GM23248 (cell line): Measurements from ENCODE around the gene KLC1. TPM values are rescaled to one million over a fixed set of nuclear protein-coding genes. Genes with fewer than 3 reads are reported as not detected.

Source experiments
- DNase-seq: peaks from one replicate; pipeline ENCODE4 v3.0.0-alpha.2; 2015
- H2AFZ ChIP-seq: fragments of 200-600 bp; sonication (generic); 2 replicates; pipeline ENCODE4 v1.6.1; 2016; ENCODE audit warnings: antibody characterized with exemption
- H3F3A ChIP-seq: fragments of 200-600 bp; sonication (generic); 2 replicates; pipeline ENCODE4 v1.6.1; 2016; ENCODE audit warnings: mild to moderate bottlenecking, antibody characterized with exemption, mixed run types; ENCODE audit not compliant: insufficient read depth
- H3K27ac ChIP-seq: fragments of 200-600 bp; sonication (generic); 2 replicates; pipeline ENCODE4 v1.5.1; 2016; ENCODE audit warnings: mild to moderate bottlenecking
- H3K27me3 ChIP-seq: fragments of 200-600 bp; sonication (generic); replicated peaks from 2 replicates; pipeline ENCODE4 v1.6.1; 2016; ENCODE audit warnings: mild to moderate bottlenecking; ENCODE audit not compliant: insufficient read depth
- H3K36me3 ChIP-seq: fragments of 200-600 bp; sonication (generic); 2 replicates; pipeline ENCODE4 v1.6.1; 2016; ENCODE audit warnings: low read depth, mild to moderate bottlenecking
- H3K4me1 ChIP-seq: fragments of 200-600 bp; sonication (generic); 2 replicates; pipeline ENCODE4 v1.6.1; 2016; ENCODE audit warnings: mild to moderate bottlenecking; ENCODE audit not compliant: insufficient read depth
- H3K4me2 ChIP-seq: fragments of 200-600 bp; sonication (generic); one replicate; pipeline ENCODE4 v1.6.1; 2016; ENCODE audit warnings: mild to moderate bottlenecking; ENCODE audit not compliant: unreplicated experiment
- H3K4me3 ChIP-seq: fragments of 200-600 bp; sonication (generic); 2 replicates; pipeline ENCODE4 v1.5.1; 2016; ENCODE audit warnings: mild to moderate bottlenecking
- H3K79me2 ChIP-seq: fragments of 200-600 bp; sonication (generic); 2 replicates; pipeline ENCODE4 v1.6.1; 2016; ENCODE audit warnings: mild to moderate bottlenecking; ENCODE audit not compliant: insufficient read depth
- H3K9ac ChIP-seq: fragments of 200-600 bp; sonication (generic); 2 replicates; pipeline ENCODE4 v1.6.1; 2016; ENCODE audit warnings: mild to moderate bottlenecking
- H3K9me2 ChIP-seq: fragments of 200-600 bp; sonication (generic); 2 replicates; pipeline ENCODE4 v1.6.1; 2016; ENCODE audit warnings: mixed run types, mild to moderate bottlenecking, moderate library complexity; ENCODE audit not compliant: insufficient read depth
- H3K9me3 ChIP-seq: fragments of 200-600 bp; sonication (generic); one replicate; pipeline ENCODE4 v1.6.1; 2017; ENCODE audit warnings: low read depth
- H4K20me1 ChIP-seq: fragments of 200-600 bp; sonication (generic); 2 replicates; pipeline ENCODE4 v1.6.0; 2016; ENCODE audit not compliant: insufficient read depth
- EZH2 ChIP-seq: fragments of 200-600 bp; sonication (generic); IDR thresholded peaks from 2 replicates; pipeline ENCODE4 v1.6.1; 2018; ENCODE audit warnings: antibody characterized with exemption, mild to moderate bottlenecking; ENCODE audit not compliant: insufficient read depth, poor library complexity, severe bottlenecking
- EZH2phosphoT487 ChIP-seq: fragments of 200-600 bp; sonication (generic); IDR thresholded peaks from 2 replicates; pipeline ENCODE4 v1.6.1; 2018; ENCODE audit warnings: antibody characterized with exemption, moderate library complexity, mild to moderate bottlenecking, low read depth; ENCODE audit not compliant: insufficient read depth
- WGBS, 2 experiments: methylation state at CpG; one replicate each; pipeline ENCODE4 v1.1.6; 2015 to 2017; ENCODE audit warnings: low lambda C conversion rate in 2 of 2, low coverage in 1 of 2; ENCODE audit errors: missing lambda C conversion rate in 2 of 2; 5-methylcytosine and 5-hydroxymethylcytosine counted together
- in situ Hi-C: fragments of 300-500 bp; cut with MboI; formaldehyde crosslinking; loops from 2 replicates; pipeline ENCODE4 v1.15.0; 2020
- polyA plus RNA-seq: library from polyadenylated mRNA; unstranded; fragments of >200 nt; fragmentation: Nextera tagmentation; extraction: Ambion mirVana; gene quantifications from 2 replicates; pipeline ENCODE4 v1.2.1, GENCODE V29; 2016
- total RNA-seq: library from RNA; depleted of rRNA; stranded (reverse); fragments of >200 nt; shearing (Covaris generic); gene quantifications from 2 replicates; pipeline ENCODE4 v1.2.3, GENCODE V29; 2014

Gene KLC1
- total and polyA plus RNA-seq, 2 experiments from 2014 or later = 184 to 410 TPM

- peaks cover 91% of the 10 kb centered on the region for H3K36me3 ChIP-seq
- H3K4me1 ChIP-seq = no peaks in the 10 kb centered on the region
- H3F3A ChIP-seq = peaks cover 58% of the 10 kb centered on the region
- H3K79me2 ChIP-seq = peaks cover 99% of the 10 kb centered on the region
- no peaks in the 10 kb centered on the region for H4K20me1 ChIP-seq
- TF ChIP-seq EZH2phosphoT487 (no peak), EZH2 (no peak)
- no peak overlapping the region for H3K4me3 ChIP-seq
- no peaks in the 10 kb centered on the region for H3K9me2 ChIP-seq
- WGBS, 2 experiments = 74 to 75% methylated on average over 15 of the region's 15 CpGs
- no peaks in the 10 kb centered on the region for H3K27me3 ChIP-seq
- H3K27ac ChIP-seq = no peak overlapping the region
- no peak overlapping the region for H3K9ac ChIP-seq
- H2AFZ ChIP-seq = no peak overlapping the region
- H3K4me2 ChIP-seq = no peak overlapping the region
- no peaks in the 10 kb centered on the region for H3K9me3 ChIP-seq
- in situ Hi-C loops = loop anchor here (10.0 kb wide), 1 partner anchor 108 kb away; no protein-coding TSS in a partner anchor
- DNase-seq = no peak
Measured at GRCh38 chr14:103683139-103683538, 54.1 kb downstream of the KLC1 start.

DNA sequence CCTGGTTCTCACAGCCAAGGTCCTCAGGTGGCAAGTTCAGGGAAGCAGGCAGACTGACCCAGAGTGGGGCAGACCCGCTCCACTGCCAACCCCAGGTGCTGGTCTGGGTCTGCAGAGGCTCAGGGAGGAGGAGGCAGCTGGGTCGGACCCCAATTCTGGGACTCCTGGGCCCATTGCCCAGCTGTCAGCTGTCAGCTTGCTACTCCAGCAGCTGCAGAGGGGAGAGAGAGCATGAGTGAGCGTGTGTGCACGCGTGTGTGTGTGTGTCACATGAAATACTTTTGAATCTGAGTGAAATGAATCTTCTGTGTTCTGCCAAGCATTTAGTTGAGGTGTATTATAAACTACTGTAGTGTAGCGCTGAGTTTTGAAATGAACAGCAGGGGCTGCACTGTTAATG, 55.5 kb downstream of the KLC1 start:
- peaks cover 99% of the 10 kb centered on the region for H3K79me2 ChIP-seq
- peaks cover 85% of the 10 kb centered on the region for H3K36me3 ChIP-seq
- TF ChIP-seq EZH2 (no peak), EZH2phosphoT487 (no peak)
- H3K4me2 ChIP-seq = no peak overlapping the region
- H3K4me1 ChIP-seq = peaks cover 12% of the 10 kb centered on the region
- no peak overlapping the region for H3K9ac ChIP-seq
- no peak overlapping the region for H2AFZ ChIP-seq
- H4K20me1 ChIP-seq = no peaks in the 10 kb centered on the region
- DNase-seq = no peak
- H3K27ac ChIP-seq = no peak overlapping the region
- peaks cover 65% of the 10 kb centered on the region for H3F3A ChIP-seq
- in situ Hi-C loops = loop anchor here (10.0 kb wide), 1 partner anchor 110 kb away; no protein-coding TSS in a partner anchor
- WGBS, 2 experiments = 71 to 80% methylated on average over 6 of the region's 6 CpGs
- no peaks in the 10 kb centered on the region for H3K9me2 ChIP-seq
- H3K4me3 ChIP-seq = no peak overlapping the region
- H3K9me3 ChIP-seq = no peaks in the 10 kb centered on the region
- H3K27me3 ChIP-seq = no peaks in the 10 kb centered on the region

- Histone ChIP-seq H3K4me2 (no peak overlapping the region), H2AFZ (no peak overlapping the region), H3K9me2 (no peaks in the 10 kb centered on the region), H3K4me3 (no peak overlapping the region), H3K27me3 (no peaks in the 10 kb centered on the region), H4K20me1 (no peaks in the 10 kb centered on the region), H3K79me2 (peaks cover 99% of the 10 kb centered on the region), H3K36me3 (peaks cover 81% of the 10 kb centered on the region), H3F3A (peaks cover 65% of the 10 kb centered on the region), H3K9me3 (no peaks in the 10 kb centered on the region), H3K9ac (no peak overlapping the region), H3K4me1 (peaks cover 16% of the 10 kb centered on the region), H3K27ac (no peak overlapping the region)
- in situ Hi-C loops = loop anchor here (10.0 kb wide), 1 partner anchor 110 kb away; no protein-coding TSS in a partner anchor
- WGBS, 2 experiments = 78 to 80% methylated on average over 15 of the region's 15 CpGs
- TF ChIP-seq EZH2 = no peak
- no peak for TF ChIP-seq EZH2phosphoT487
- no peak for DNase-seq
Measured at GRCh38 chr14:103684871-103685270, 55.9 kb downstream of the KLC1 start.

DNA sequence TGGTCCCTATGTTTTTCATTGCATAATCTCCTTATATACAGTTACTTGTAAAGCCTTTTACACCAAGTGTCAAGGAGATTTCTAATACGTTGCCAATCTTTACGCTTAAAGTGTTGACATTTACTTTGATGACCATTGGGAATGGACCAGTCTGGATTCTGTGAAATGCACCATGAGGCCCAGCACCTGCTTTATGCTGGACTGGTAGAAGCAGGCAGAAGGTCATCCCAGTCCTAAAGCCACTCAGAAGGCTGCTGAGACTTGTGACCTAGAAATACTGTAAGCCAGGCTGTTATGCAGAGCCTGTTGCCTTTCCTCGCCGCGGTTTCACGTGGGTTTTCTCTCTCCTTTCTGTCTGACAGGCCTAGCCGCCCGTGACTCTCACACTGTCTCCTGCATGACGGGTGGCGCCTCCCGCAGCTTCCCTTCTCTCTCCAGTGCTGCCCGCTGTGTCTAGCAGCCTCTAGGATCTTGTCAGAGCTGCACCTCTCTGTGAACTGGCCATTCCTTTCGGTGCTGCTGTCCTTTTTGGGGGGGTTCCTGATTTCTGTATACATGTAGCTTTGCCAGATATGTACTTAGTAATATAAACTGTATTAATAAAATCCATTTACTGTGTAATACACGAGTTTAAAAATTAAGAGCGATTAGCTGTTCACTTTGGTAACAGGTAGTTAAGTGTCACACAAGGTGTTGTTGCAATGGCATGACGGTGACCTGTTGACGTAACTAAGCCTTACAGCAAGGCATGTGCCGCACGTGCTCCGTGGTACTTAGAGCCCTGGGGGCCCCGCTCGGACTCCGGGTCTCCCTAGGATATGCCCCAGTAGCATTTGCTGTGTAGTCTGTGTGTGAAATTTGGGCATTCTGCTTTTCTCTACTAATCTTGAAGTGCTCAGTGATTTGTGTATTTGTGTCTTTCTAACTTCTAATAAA, 56.5 kb downstream of the KLC1 start:
- Histone ChIP-seq H3K9ac (no peak overlapping the region), H2AFZ (no peak overlapping the region), H3K4me1 (peaks cover 18% of the 10 kb centered on the region), H3K36me3 (peaks cover 77% of the 10 kb centered on the region), H3K27ac (no peak overlapping the region), H3K9me2 (no peaks in the 10 kb centered on the region), H3K4me3 (no peak overlapping the region), H4K20me1 (no peaks in the 10 kb centered on the region), H3K9me3 (no peaks in the 10 kb centered on the region), H3K4me2 (no peak overlapping the region), H3K27me3 (no peaks in the 10 kb centered on the region), H3K79me2 (peaks cover 99% of the 10 kb centered on the region), H3F3A (peaks cover 63% of the 10 kb centered on the region)
- DNase-seq = no peak
- WGBS, 2 experiments = 90 to 92% methylated on average over 23 of the region's 23 CpGs
- in situ Hi-C loops = loop anchor here (10.0 kb wide), 1 partner anchor 111 kb away; no protein-coding TSS in a partner anchor
- TF ChIP-seq EZH2phosphoT487 (no peak), EZH2 (no peak)
